ENCODE results near the gene KLK13.

KLK13 gene, protein sequence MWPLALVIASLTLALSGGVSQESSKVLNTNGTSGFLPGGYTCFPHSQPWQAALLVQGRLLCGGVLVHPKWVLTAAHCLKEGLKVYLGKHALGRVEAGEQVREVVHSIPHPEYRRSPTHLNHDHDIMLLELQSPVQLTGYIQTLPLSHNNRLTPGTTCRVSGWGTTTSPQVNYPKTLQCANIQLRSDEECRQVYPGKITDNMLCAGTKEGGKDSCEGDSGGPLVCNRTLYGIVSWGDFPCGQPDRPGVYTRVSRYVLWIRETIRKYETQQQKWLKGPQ

GRCh38 chr19:51064534-51065220 lies at the start of gene KLK13:
KLK13 (minus strand) TSS chr19:51065092; CDS start chr19:51065067, 25 bp downstream.
- DNase-seq (ENCODE audit: low read depth in 1 of 2, low spot score in 1 of 2): no peak

DNA sequence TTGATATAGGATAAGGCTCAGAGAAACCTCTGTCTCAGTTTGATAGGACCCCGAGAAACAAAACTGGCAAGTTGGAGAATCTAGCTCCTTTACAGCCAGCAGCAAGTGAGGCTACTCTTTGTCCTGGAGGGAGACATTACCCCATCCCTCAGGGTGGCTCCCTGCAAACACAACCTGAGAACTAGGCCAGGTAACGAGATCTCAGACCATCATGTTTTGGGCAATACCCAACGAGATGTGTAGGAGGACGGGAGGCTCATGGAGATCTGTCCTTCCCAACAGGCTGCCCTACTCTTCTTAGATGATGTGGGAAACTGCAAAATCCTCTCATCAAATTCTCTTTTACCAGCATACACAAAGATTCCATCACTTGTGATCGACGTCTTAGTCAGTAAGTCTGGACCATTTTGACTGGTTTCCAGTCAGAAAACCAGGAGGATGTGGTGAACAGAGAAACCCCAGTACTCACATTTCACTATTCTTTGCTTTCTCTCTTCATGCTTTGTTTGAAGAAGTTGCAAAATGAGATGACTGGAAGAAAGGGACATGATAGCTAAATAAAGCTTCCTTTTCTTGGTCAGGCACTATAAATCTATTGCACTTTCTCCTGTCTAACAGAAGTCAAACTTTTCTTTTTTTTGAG lies 49.3 kb upstream of the KLK13 start:
- no peak for DNase-seq (ENCODE audit: low read depth in 1 of 2, low spot score in 1 of 2)

- no peak for DNase-seq (ENCODE audit: low read depth in 1 of 2, low spot score in 1 of 2)
These were observed 46.7 kb upstream of the KLK13 start for GRCh38 chr19:51111606-51112005.

DNA sequence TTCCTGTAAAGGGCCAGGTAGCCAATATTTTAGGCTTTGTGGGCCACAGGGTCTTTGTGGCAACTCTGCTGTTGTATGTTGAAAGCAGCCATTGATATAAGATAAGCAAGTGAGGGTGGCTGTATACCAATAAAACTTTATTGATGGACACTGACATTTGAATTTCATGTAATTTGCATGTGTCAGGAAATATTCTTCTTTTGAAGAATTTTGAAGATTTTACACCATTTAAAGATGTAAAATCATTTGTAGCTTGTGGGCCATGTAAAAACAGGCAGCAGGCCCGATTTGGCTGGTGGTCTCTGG lies 45.7 kb upstream of the KLK13 start:
- no peak for DNase-seq (ENCODE audit: low read depth in 1 of 2, low spot score in 1 of 2)

GRCh38 chr19:51108805-51109146 lies 43.9 kb upstream of the KLK13 start:
- no peak for DNase-seq (ENCODE audit: low read depth in 1 of 2, low spot score in 1 of 2)

GRCh38 chr19:51108066-51108804 lies 43.3 kb upstream of the KLK13 start, which contains the start of gene CTU1:
CTU1 (minus strand) TSS chr19:51108409; CDS start chr19:51104569, 3,840 bp downstream.
- peak; percentile 95 to 98 for DNase-seq (ENCODE audit: low read depth in 1 of 2, low spot score in 1 of 2)

GRCh38 chr19:51107406-51108065 lies 42.6 kb upstream of the KLK13 start:
- DNase-seq (ENCODE audit: low read depth in 1 of 2, low spot score in 1 of 2): no peak

DNA sequence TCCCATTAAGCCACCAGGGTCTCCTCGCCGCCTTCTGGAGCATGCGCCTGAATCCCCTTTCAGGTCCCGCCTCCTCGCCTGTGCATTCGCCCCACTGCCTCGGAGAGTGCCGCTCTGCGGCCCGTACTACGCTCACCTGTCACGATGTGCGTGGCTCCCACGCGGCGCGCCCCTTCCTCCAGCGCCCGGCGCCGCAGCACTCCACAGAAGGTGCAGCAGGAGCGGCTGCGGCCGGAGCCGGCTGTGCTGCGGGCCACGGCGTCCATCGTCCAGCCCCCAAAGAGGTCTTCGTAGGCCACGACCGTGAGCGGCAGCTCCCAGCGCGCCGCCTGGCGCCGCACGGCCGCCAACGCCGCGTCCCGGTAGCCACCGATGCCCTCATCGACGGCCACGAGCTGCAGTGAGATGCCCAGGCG lies 39.0 kb upstream of the KLK13 start:
- no peak for DNase-seq (ENCODE audit: low read depth in 1 of 2, low spot score in 1 of 2)

DNA sequence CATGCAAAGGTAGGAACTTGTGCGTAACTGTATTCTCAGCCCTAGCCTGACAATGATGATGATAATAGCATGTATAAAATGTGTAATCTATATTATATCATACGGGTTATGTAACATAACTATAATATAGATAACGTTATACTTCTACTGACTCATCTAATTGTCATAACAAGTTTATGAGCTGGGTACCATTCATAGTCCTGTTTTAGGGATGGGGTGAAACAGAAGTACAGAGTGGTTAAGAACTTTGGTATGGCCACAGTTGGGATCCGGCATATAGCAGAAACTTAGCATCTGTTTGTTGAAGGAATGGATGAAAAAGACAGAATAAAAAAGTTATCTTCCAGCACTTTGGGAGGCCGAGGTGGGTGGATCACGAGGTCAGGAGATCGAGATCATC lies 38.1 kb upstream of the KLK13 start:
- no peak for DNase-seq (ENCODE audit: low read depth in 1 of 2, low spot score in 1 of 2)

GRCh38 chr19:51101171-51101865 lies 36.4 kb upstream of the KLK13 start:
- DNase-seq (ENCODE audit: low read depth in 1 of 2, low spot score in 1 of 2): no peak

DNA sequence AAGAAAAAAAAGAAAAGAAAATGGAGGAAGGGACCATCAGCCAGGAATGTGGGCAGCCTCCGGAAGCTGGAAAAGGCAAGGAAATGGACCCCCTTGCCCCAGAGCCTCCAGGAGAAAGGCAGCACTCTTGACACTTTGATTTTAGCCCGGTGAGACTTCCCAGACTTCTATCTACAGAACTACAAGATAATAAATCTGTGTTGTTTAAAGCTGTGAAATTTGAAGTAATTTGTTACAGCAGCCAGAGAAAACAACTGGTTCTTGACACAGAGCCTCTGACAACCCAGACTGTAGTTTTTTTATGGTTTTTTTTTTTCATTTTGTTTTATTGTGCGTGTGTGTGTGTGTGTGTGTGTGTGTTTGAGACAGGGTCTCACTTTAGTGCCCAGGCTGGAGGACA lies 35.7 kb upstream of the KLK13 start:
- no peak for DNase-seq (ENCODE audit: low read depth in 1 of 2, low spot score in 1 of 2)

DNA sequence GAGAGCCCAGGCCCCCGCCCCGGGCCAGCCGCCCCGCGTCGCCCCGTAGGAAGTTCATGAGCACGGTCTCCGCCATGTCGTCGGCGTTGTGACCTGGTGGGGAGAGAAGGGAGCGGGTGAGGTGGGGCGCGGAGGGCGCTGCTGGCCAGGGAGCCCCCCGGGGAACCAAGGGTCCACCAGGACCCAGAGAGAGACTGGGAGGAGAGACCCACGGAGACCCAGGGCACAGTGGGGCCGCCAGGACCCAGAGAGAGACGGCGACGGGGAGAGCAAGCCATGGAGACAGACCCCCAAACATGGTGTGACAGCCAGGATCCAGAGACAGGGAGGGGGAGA lies 34.1 kb upstream of the KLK13 start:
- DNase-seq (ENCODE audit: low read depth in 1 of 2, low spot score in 1 of 2): no peak

- no peak for DNase-seq (ENCODE audit: low read depth in 1 of 2, low spot score in 1 of 2)
These were observed 33.6 kb upstream of the KLK13 start for GRCh38 chr19:51098365-51099046.

DNA sequence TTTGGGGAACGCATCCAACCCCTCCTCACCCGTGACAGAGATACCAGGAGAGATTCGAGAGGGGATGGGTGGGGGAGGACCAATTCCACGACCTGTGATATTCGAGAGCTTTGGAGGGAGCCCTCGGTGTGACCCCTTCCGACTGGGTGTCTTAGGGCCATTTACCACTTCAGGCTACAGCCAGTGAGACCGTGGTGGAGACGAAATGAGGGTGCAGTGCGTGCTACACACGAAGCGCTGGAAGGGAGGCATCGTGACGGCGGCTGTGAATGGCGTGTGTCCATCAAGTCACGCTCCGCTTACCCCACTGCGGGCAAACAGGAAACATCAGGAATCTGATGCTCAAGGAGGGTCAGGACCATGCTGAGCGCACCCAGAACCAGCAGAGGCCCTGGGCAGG lies 32.9 kb upstream of the KLK13 start:
- no peak for DNase-seq (ENCODE audit: low read depth in 1 of 2, low spot score in 1 of 2)

GRCh38 chr19:51097166-51097738 lies 32.4 kb upstream of the KLK13 start:
- DNase-seq (ENCODE audit: low read depth in 1 of 2, low spot score in 1 of 2): peak; percentile 40 to 59

DNA sequence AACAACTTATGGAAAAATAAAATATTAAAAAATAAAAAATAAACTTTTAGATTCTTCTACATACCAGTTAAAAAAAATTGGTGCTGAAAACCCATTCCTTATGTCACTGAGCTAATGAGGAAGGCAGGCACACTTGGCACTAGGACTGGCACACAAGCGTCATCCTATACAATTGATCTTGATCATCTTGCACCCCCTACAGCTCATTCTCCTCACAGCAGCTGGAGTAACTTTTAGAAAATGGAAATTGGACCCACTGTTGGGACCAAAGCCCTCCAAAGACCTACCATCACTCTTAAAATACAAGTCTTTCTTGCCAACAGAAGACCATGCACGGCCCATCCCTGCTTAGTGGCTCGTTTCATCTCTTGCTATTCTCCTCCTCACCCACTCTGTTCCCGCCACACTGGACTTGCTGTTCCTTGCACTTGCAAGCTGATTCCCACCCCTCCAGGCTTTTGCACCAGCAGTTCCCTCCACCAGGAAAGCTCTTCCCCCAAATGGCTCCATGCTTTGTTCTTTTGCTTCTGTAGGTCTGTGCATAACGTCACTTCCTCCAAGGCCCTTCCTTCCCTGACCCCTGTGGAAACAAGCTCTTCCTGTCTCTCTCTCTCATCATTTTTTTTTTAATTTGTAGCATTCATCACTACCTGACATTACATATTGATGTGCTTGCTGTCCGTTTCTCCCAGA lies 31.7 kb upstream of the KLK13 start:
- DNase-seq (ENCODE audit: low read depth in 1 of 2, low spot score in 1 of 2): no peak

GRCh38 chr19:51094696-51095279 lies 29.9 kb upstream of the KLK13 start:
- no peak for DNase-seq (ENCODE audit: low read depth in 1 of 2, low spot score in 1 of 2)

DNA sequence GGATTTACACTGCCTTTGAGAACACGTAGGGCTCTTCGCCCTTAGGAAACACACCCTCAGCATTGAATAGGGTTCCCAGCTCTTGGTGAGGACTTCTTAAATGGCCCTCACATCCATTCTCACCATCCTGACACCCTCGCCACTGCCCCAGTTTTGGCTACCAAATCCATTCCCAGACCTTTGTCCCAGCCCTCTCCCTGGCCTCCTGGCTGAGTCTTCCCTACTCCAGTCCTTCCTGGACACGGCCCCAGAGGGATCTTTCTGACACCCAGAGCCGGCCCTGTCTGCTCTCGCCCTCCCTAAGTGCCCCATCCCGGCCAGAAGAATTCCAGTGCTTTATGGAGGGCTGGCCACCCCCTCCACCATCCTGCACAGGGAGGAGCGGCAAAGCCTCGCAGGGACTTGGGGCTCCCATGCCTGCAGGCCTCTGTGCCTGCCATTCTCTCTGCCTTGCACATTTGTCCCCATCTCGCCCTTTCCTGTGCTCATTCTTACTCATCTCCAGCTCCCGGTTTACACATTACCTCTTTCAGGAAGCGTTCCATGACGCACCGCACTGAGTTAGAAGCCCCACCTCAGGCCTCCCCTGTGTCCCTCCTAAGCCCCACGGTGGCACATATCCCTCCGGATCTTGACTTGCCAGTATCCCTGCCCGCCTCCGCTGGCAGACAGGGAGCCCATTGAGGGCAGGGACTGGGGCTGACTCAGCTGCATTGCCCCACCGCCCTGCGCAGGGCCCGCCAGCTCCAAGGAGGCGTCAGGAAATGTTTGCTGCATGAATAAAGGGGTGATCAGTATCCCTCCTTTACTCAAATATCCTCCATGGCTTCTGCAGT lies 28.8 kb upstream of the KLK13 start:
- DNase-seq (ENCODE audit: low read depth in 1 of 2, low spot score in 1 of 2): no peak
